Osteoblast (primary cell): ENCODE results near the gene HUWE1. TPM values are rescaled to one million over a fixed set of nuclear protein-coding genes. Genes with fewer than 3 reads are reported as not detected.

Experiments
- DNase-seq: peaks from one replicate; pipeline ENCODE4 v3.0.0; 2011; ENCODE audit warnings: low spot score, mixed read lengths; ENCODE audit not compliant: insufficient read length; ENCODE audit errors: missing footprints
- H2AFZ ChIP-seq: 2 replicates; pipeline ENCODE4 v1.6.0; 2011; ENCODE audit warnings: mild to moderate bottlenecking, low read length
- H3K27ac ChIP-seq: 2 replicates; pipeline ENCODE4 v1.5.1; 2011; ENCODE audit warnings: mild to moderate bottlenecking, low read depth, low read length, moderate library complexity
- H3K27me3 ChIP-seq: 2 replicates; pipeline ENCODE4 v1.6.0; 2012; ENCODE audit warnings: mild to moderate bottlenecking, control low read depth, inconsistent platforms, low read length, moderate library complexity; ENCODE audit not compliant: insufficient read depth
- H3K36me3 ChIP-seq: 2 replicates; pipeline ENCODE4 v1.5.1; 2011; ENCODE audit warnings: mild to moderate bottlenecking, low read length, control low read depth, moderate library complexity; ENCODE audit not compliant: insufficient read depth
- H3K4me1 ChIP-seq: 2 replicates; pipeline ENCODE4 v1.5.1; 2011; ENCODE audit warnings: mild to moderate bottlenecking, low read length, control low read depth, moderate library complexity; ENCODE audit not compliant: insufficient read depth
- H3K4me2 ChIP-seq: 2 replicates; pipeline ENCODE4 v1.6.0; 2011; ENCODE audit warnings: mild to moderate bottlenecking, low read length; ENCODE audit not compliant: insufficient read depth
- H3K4me3 ChIP-seq: fragments of 200-600 bp; sonication (generic); 3 replicates; pipeline ENCODE4 v1.5.1; 2012; ENCODE audit warnings: mild to moderate bottlenecking, low read length, inconsistent platforms; ENCODE audit not compliant: insufficient read depth
- H3K79me2 ChIP-seq: 2 replicates; pipeline ENCODE4 v1.6.0; 2012; ENCODE audit warnings: mild to moderate bottlenecking, low read length, control low read depth, inconsistent platforms; ENCODE audit not compliant: insufficient read depth
- H3K9me3 ChIP-seq: 2 replicates; pipeline ENCODE4 v1.5.1; 2011; ENCODE audit warnings: low read depth, low read length, control low read depth
- H4K20me1 ChIP-seq: 2 replicates; pipeline ENCODE4 v1.6.0; 2012; ENCODE audit warnings: mild to moderate bottlenecking, low read length, control low read depth; ENCODE audit not compliant: insufficient read depth
- CTCF ChIP-seq: IDR thresholded peaks from 2 replicates; pipeline ENCODE4 v1.5.1; 2011; ENCODE audit warnings: mild to moderate bottlenecking, low read depth, low read length, moderate library complexity; ENCODE audit errors: extremely low read depth
- total RNA-seq: library from RNA; depleted of rRNA; stranded (reverse); fragments of >200 nt; gene quantifications from 2 replicates; pipeline ENCODE4 v1.2.3, GENCODE V29; 2012

The HUWE1 gene
- 108 and 116 TPM in 2 replicates for total RNA-seq

GRCh38 chrX:53686151-53686885 lies at the start of gene HUWE1:
HUWE1 (minus strand) TSS chrX:53686719; CDS start chrX:53654107, 32,612 bp downstream.
- H3K27ac ChIP-seq, result peak within 1 kb of the TSS; percentile 66
- peak; percentile 80 for DNase-seq
- H3K9me3 ChIP-seq, result no peaks in the 10 kb centered on the region
- peak within 1 kb of the TSS; percentile 78 for H3K4me3 ChIP-seq
- H2AFZ ChIP-seq, result peak within 1 kb of the TSS; percentile 88
- H3K79me2 ChIP-seq, result peaks cover 23% of the 10 kb centered on the region
- no peak for TF ChIP-seq CTCF
- H4K20me1 ChIP-seq, result no peaks in the 10 kb centered on the region
- peak within 1 kb of the TSS; percentile 84 for H3K4me2 ChIP-seq
- no peaks in the 10 kb centered on the region for H3K27me3 ChIP-seq
- H3K4me1 ChIP-seq, result peaks cover 3% of the 10 kb centered on the region
- H3K36me3 ChIP-seq, result no peaks in the 10 kb centered on the region

- H3K4me3 ChIP-seq, result no peak overlapping the region
- H3K27me3 ChIP-seq, result no peaks in the 10 kb centered on the region
- H3K79me2 ChIP-seq, result no peaks in the 10 kb centered on the region
- TF ChIP-seq CTCF, result no peak
- no peak for DNase-seq
- H3K4me1 ChIP-seq, result no peaks in the 10 kb centered on the region
- no peaks in the 10 kb centered on the region for H3K9me3 ChIP-seq
- no peaks in the 10 kb centered on the region for H3K36me3 ChIP-seq
- H2AFZ ChIP-seq, result no peak overlapping the region
- no peaks in the 10 kb centered on the region for H4K20me1 ChIP-seq
- no peak overlapping the region for H3K27ac ChIP-seq
- H3K4me2 ChIP-seq, result no peak overlapping the region
These were observed 46.3 kb upstream of the HUWE1 start for GRCh38 chrX:53732797-53733196.

- no peak for TF ChIP-seq CTCF
- Histone ChIP-seq H3K27me3 (no peaks in the 10 kb centered on the region), H3K79me2 (no peaks in the 10 kb centered on the region), H3K27ac (no peak overlapping the region), H3K4me2 (no peak overlapping the region), H4K20me1 (no peaks in the 10 kb centered on the region), H2AFZ (no peak overlapping the region), H3K4me3 (no peak overlapping the region), H3K36me3 (no peaks in the 10 kb centered on the region), H3K4me1 (no peaks in the 10 kb centered on the region), H3K9me3 (no peaks in the 10 kb centered on the region)
- no peak for DNase-seq
These were observed 43.2 kb upstream of the HUWE1 start for GRCh38 chrX:53729751-53730150.

GRCh38 chrX:53728506-53728905 lies 42.0 kb upstream of the HUWE1 start:
- Histone ChIP-seq H3K79me2 (no peaks in the 10 kb centered on the region), H3K4me1 (no peaks in the 10 kb centered on the region), H3K27me3 (no peaks in the 10 kb centered on the region), H3K27ac (no peak overlapping the region), H3K4me3 (no peak overlapping the region), H2AFZ (no peak overlapping the region), H3K4me2 (no peak overlapping the region), H4K20me1 (no peaks in the 10 kb centered on the region), H3K36me3 (no peaks in the 10 kb centered on the region), H3K9me3 (no peaks in the 10 kb centered on the region)
- TF ChIP-seq CTCF, result no peak
- DNase-seq, result no peak
